HCT116 (cell line): ENCODE results near the gene SLBP.

ENCODE experiments used
- CTCF ChIP-seq, 3 experiments: fragments of 200-600 bp in 1 of 3; sonication (generic) in 1 of 3; IDR thresholded peaks in 2 of 3; conservative IDR thresholded peaks in 1 of 3; 2 replicates each; pipeline ENCODE4 v1.5.1; 2012 to 2017; ENCODE audit warnings: low read depth in 2 of 3, low read length in 2 of 3, antibody characterized with exemption in 1 of 3, borderline replicate concordance in 1 of 3, control low read depth in 1 of 3, mild to moderate bottlenecking in 1 of 3, mixed read lengths in 1 of 3, mixed run types in 1 of 3, moderate library complexity in 1 of 3; ENCODE audit not compliant: insufficient read depth in 1 of 3
- EZH2 ChIP-seq: fragments of 200-600 bp; sonication (generic); IDR thresholded peaks from 2 replicates; pipeline ENCODE4 v1.6.1; 2017; ENCODE audit warnings: antibody characterized with exemption, mixed run types
- ZFX ChIP-seq: fragments of 450-650 bp; IDR thresholded peaks from 2 replicates; pipeline ENCODE4 v1.6.1; 2017

- TF ChIP-seq ZFX (no peak), EZH2 (no peak), CTCF (IDR thresholded peaks at IDR 0.05 in 2 of 3, conservative IDR thresholded peaks at IDR 0.05 in 1 of 3; ENCODE audit: borderline replicate concordance in 1 of 3, insufficient read depth in 1 of 3, low read depth in 2 of 3, low read length in 2 of 3) (no peak)
Observed at GRCh38 chr4:1738410-1738809, 26.3 kb upstream of the SLBP start.
